Skeletal muscle cell (primary cell): ENCODE measurements around the gene DAB2IP.
A peak's percentile ranks its signal among the peaks of the same experiment; 100 is the strongest.

Experiments used
- DNase-seq: peaks from one replicate; pipeline ENCODE4 v3.0.0-alpha.2; 2010; ENCODE audit warnings: low read depth
- H3K4me3 ChIP-seq: 2 replicates; pipeline ENCODE4 v1.5.1; 2011; ENCODE audit warnings: low read depth, mild to moderate bottlenecking, control low read depth, low read length, moderate library complexity

Gene DAB2IP

GRCh38 chr9:121711797-121712196, 60.4 kb downstream of the DAB2IP start:
- no peak for DNase-seq
- no peak overlapping the region for H3K4me3 ChIP-seq

GRCh38 chr9:121713400-121714070, 62.1 kb downstream of the DAB2IP start:
- H3K4me3 ChIP-seq, result no peak overlapping the region
- no peak for DNase-seq

- DNase-seq, result no peak
Measured at GRCh38 chr9:121714075-121714705, 62.8 kb downstream of the DAB2IP start.

GRCh38 chr9:121714873-121715272, 63.4 kb downstream of the DAB2IP start:
- DNase-seq, result no peak
- H3K4me3 ChIP-seq, result no peak overlapping the region

More at GRCh38 chr9:121714075-121714705, 62.8 kb downstream of the DAB2IP start:
- no peak overlapping the region for H3K4me3 ChIP-seq

- no peak overlapping the region for H3K4me3 ChIP-seq
Measured at GRCh38 chr9:121717141-121717991, 65.9 kb downstream of the DAB2IP start.

GRCh38 chr9:121718084-121718483, 66.7 kb downstream of the DAB2IP start:
- no peak overlapping the region for H3K4me3 ChIP-seq
- no peak for DNase-seq

More at GRCh38 chr9:121717141-121717991, 65.9 kb downstream of the DAB2IP start:
- no peak for DNase-seq

GRCh38 chr9:121718501-121718900, 67.1 kb downstream of the DAB2IP start:
- no peak overlapping the region for H3K4me3 ChIP-seq
- no peak for DNase-seq

- DNase-seq, result no peak
- H3K4me3 ChIP-seq, result no peak overlapping the region
Measured at GRCh38 chr9:121720311-121721057, 69.0 kb downstream of the DAB2IP start.

- no peak overlapping the region for H3K4me3 ChIP-seq
- no peak for DNase-seq
Measured at GRCh38 chr9:121721058-121721350, 69.6 kb downstream of the DAB2IP start.

GRCh38 chr9:121721770-121722169, 70.3 kb downstream of the DAB2IP start:
- no peak overlapping the region for H3K4me3 ChIP-seq
- DNase-seq, result no peak

- no peak overlapping the region for H3K4me3 ChIP-seq
- peak; percentile 99 for DNase-seq
Measured at GRCh38 chr9:121725008-121725775, 73.8 kb downstream of the DAB2IP start.

GRCh38 chr9:121727295-121728020, 76.0 kb downstream of the DAB2IP start:
- H3K4me3 ChIP-seq, result no peak overlapping the region
- no peak for DNase-seq

- no peak overlapping the region for H3K4me3 ChIP-seq
Measured at GRCh38 chr9:121728916-121729315, 77.5 kb downstream of the DAB2IP start.

GRCh38 chr9:121729769-121730562, 78.5 kb downstream of the DAB2IP start:
- no peak for DNase-seq
- H3K4me3 ChIP-seq, result no peak overlapping the region

More at GRCh38 chr9:121728916-121729315, 77.5 kb downstream of the DAB2IP start:
- no peak for DNase-seq

GRCh38 chr9:121731090-121731489, 79.7 kb downstream of the DAB2IP start:
- no peak for DNase-seq
- H3K4me3 ChIP-seq, result no peak overlapping the region

- no peak for DNase-seq
Measured at GRCh38 chr9:121731919-121732318, 80.5 kb downstream of the DAB2IP start.

GRCh38 chr9:121732389-121732788, 81.0 kb downstream of the DAB2IP start:
- DNase-seq, result no peak
- H3K4me3 ChIP-seq, result no peak overlapping the region

More at GRCh38 chr9:121731919-121732318, 80.5 kb downstream of the DAB2IP start:
- H3K4me3 ChIP-seq, result no peak overlapping the region

- H3K4me3 ChIP-seq, result no peak overlapping the region
- no peak for DNase-seq
Measured at GRCh38 chr9:121732886-121733285, 81.5 kb downstream of the DAB2IP start.
